ENCODE measurements around the gene FGFR3. TPM values are rescaled to one million over a fixed set of nuclear protein-coding genes. Genes with fewer than 3 reads are reported as not detected.

FGFR3 gene
- total RNA-seq, 2 experiments from 2014 or later, result not detected

DNA sequence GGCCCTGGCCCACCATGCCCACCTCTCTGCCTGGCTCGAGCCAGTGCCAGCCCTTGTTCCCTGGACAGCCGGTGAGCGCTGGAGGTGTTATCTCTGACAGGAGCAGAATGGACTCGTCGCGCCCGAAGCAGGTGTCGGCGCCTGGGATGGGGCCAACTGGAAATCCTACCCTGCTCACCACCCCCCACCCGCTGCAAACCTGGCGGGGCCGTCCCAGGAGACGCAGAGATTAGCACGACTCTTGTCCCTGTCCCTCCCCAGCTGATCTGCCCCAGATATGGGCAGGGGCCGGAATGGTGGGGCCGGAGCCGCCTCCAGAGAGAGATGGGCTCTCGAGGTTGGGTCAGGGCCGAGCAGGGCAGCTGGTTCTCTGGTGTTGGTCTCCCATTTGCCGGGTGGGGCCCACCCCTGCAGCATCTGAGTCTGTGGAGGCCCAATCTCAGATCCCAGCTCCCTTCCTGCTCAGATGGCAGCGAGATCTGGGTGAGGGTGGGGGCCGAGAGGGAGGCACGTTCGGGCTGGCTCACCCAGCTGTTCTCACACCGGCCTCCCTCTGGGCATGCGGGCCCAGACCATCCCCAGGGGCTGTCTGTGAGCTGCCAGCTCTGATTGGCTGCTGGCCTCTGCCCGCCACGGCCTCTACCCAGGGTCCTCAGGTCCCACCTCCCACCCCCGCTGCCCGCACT, 20.1 kb upstream of the FGFR3 start:
- peaks cover 7% of the 10 kb centered on the region for H3K27me3 Mint-ChIP-seq
- no peak overlapping the region for H3K27ac Mint-ChIP-seq
- H3K9me3 Mint-ChIP-seq, result no peaks in the 10 kb centered on the region
- no peaks in the 10 kb centered on the region for H3K36me3 Mint-ChIP-seq
- no peak for DNase-seq
- no peak overlapping the region for H3K4me3 Mint-ChIP-seq
- peaks cover 2% of the 10 kb centered on the region for H3K4me1 Mint-ChIP-seq

DNA sequence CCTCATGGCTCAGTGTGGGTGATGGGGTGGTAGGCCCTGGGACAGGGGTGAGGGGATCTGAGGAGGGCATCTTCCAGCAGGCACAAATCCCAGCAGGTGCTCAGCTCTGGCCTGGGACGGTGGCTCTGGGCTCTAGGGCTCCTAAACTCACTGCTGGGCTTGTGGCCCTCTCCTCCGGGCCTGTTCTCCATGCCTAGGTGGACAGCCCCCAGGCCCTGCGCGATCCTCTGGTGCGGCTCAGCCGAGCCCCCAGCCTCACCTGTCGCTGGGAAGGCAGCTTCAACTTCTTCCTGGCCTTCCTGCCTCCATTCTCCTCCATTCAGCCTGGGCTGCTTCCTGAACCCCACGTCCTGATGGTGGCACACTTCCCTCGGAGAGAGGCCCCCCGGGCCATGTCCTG, 19.3 kb upstream of the FGFR3 start:
- no peak overlapping the region for H3K4me3 Mint-ChIP-seq
- H3K9me3 Mint-ChIP-seq, result no peaks in the 10 kb centered on the region

DNA sequence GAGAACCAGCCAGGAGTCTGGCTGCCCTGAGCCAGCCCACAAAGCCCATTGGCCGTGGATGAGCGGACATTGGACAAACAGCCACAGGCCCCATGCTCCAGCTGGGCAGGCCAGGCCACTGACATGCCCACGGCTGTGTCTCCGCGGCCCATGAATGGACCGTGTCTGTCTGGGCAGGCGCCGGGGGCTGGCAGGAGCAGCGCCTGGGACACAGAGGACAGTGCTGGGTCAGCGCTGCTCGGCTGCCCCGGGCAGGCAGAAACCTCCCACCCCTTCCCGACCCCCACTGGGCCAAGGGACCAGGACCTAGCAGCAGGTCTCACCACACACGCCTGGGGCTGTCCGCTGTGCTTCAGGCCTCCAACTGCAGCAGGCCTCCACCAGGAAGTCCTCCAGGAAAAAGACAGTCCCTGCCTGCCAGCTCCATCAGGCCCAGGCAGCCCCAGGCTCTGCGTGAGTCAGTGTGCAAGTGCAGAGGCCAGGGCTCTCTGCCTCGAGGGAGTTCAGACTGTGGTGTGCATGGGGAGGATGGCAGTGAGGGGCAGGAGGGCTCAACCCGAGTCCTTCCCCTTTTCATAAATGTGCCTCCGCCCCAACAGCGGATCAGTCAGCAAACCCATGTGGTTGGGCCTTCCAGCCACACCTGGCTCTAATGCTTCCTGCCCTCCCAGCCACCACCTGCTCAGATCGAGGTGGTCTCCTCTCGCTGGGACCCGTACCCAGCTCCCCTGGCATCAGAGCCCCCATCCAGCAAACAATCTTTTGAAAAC, 17.2 kb upstream of the FGFR3 start:
- Mint-ChIP-seq H3K4me1 (peaks cover 2% of the 10 kb centered on the region), H3K27ac (no peak overlapping the region), H3K4me3 (no peak overlapping the region), H3K9me3 (no peaks in the 10 kb centered on the region), H3K36me3 (no peaks in the 10 kb centered on the region), H3K27me3 (no peaks in the 10 kb centered on the region)
- DNase-seq, result no peak

More for the DNA sequence above, 19.3 kb upstream of the FGFR3 start:
- DNase-seq, result no peak
- Mint-ChIP-seq H3K4me1 (peaks cover 2% of the 10 kb centered on the region), H3K27ac (no peak overlapping the region), H3K27me3 (no peaks in the 10 kb centered on the region), H3K36me3 (no peaks in the 10 kb centered on the region)

DNA sequence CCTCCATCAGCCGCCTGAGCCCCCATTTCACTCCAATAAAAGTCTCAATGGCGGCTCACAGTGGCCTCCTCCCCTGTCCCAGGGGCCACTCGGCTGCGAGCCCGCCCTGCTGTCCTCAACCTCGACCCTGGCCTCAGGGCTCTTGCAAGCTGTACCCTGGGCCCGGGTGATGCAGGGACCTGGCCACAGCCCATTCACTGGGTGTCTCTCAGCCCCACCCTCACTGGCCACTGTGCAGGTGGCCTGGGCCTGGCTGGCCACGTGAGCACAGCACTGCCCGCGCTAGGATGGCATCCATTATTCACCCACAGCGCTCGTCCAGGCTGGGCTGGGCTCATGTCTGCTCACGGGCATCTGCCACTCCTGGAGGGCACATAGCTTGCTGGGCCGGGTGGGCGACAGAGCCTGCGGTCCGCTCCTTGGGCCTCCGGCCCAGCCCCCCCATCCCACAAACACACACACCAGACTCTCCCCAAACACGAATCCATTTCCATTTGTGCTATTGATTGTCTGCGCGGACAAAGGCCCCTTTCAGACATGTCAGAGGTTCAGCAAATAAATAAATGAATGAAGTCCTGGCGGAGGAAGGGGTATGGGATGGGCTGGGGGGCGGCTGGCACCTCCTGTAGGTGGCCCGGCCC, 16.5 kb upstream of the FGFR3 start:
- no peak for DNase-seq
- no peaks in the 10 kb centered on the region for H3K9me3 Mint-ChIP-seq
- no peaks in the 10 kb centered on the region for H3K27me3 Mint-ChIP-seq
- peaks cover 2% of the 10 kb centered on the region for H3K4me1 Mint-ChIP-seq
- H3K36me3 Mint-ChIP-seq, result no peaks in the 10 kb centered on the region
- no peak overlapping the region for H3K27ac Mint-ChIP-seq
- no peak overlapping the region for H3K4me3 Mint-ChIP-seq

DNA sequence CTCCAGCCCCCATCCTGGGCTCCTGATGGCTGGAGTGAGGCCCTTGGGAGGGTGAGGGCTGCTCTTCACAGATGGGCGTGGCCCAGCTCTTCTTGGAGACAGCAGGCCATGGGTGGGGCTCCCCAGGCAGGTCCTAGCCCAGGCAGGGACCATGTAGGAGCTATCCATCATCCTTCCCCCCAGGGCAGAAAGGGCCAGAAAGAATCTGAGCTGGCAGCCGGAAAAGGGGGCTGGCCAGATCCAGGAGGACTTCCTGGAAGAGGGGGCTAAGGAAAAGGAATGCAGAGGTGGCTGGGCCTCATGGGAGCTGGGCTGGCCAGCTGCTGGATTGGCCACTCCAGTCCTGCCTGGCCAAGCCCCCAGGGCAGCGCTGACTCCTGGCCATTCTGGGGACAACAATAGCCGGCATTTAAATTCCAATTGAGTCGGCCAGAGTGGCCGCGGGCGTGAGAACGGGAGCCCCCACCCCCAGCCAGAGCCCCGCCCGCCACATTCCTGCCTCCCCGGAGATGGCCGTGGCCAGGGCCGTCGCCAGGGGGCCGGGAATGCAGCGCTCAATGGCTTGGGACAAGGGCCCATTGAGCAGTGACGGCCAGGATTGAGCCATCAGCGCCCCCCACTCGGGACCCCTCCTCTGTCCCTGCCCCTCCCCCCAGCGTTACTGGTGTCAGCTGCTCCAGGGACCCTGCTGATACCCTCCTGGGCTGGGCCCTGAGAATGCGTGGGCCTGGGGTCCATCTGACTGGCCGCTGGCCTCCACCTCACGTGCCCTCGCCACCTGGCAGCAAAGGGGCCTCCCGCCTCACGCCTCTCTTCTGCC, 15.1 kb upstream of the FGFR3 start:
- Mint-ChIP-seq H3K27ac (no peak overlapping the region), H3K36me3 (no peaks in the 10 kb centered on the region), H3K4me3 (no peak overlapping the region), H3K4me1 (no peaks in the 10 kb centered on the region), H3K27me3 (no peaks in the 10 kb centered on the region), H3K9me3 (no peaks in the 10 kb centered on the region)
- no peak for DNase-seq

DNA sequence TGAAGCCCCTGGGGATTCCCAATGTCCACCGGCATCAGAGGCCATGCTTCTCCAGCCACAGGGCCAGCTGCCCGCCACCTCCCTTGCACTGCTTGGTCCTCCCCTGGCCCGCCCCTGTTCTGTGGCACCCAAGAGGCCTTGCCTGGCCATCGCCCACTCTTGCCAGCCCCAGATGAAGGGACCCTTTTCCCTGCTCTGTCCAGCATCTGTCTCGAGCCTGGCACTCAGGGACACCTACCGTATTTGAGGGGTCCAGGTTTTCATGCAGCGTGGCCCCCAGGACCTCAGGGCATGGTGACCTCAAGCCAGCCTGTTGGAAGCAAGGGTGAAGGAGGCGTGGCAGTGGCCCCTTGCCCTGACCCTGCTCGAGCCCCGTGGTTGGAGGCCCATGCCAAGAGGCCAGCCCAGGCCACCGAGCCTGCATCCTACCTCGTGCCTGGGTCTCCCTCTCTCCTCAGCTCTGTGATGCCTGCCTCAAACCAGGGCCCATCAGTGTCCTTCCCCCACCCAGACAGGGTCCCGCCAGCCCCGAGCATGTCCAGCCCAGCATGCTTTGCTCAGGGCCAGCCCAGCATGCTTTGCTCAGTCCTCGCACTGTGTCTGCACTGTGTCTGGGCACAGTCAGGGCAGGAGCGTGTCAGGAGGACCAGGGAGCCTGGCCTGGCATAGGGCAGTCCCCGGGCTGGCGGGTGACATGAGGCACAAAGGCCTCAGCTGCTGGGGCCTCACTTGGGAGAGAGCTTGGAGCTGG, 14.3 kb upstream of the FGFR3 start:
- no peak overlapping the region for H3K4me3 Mint-ChIP-seq
- H3K27ac Mint-ChIP-seq, result no peak overlapping the region
- no peaks in the 10 kb centered on the region for H3K4me1 Mint-ChIP-seq
- H3K9me3 Mint-ChIP-seq, result no peaks in the 10 kb centered on the region
- H3K27me3 Mint-ChIP-seq, result no peaks in the 10 kb centered on the region
- no peaks in the 10 kb centered on the region for H3K36me3 Mint-ChIP-seq
- DNase-seq, result no peak

DNA sequence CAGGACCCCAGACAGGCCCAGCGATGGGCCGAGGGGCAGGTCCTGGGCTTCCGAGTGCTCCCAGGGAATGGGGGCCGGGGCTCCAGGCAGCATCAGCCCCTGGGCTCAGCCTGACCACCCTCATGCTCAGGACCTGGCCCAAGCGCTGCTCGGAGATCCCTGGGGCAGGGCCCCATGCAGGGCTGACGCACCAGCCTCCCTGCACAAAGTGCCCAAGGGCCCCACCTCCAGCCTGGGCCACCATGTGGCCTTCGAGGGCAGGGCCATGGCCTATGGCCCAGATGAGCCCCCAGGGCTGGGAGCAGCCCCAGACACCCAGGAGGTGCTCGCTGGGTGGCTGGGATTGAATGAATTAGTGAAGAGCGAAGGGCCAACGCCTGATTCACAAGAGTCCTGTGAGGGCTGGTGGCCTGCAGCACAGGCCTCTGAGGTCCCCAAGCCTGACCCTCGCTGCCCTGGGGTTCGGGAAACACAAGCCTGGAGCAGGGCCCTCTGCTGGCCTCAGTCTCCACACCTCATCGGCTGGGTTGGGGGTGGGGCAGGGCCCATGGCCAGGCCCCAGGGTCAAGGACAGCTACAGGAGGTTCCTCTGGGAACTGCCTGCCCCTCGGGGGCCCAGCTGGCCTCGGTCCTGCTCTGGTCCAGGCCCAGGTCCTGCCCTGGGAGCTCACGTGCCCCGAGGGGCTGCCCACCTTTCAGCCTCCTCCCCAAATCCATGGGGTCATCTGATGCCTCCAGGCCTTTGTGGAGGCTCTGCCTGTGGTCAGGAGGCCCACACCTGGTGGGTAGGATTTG, 13.3 kb upstream of the FGFR3 start:
- Mint-ChIP-seq H3K36me3 (no peaks in the 10 kb centered on the region), H3K4me1 (no peaks in the 10 kb centered on the region), H3K9me3 (no peaks in the 10 kb centered on the region), H3K4me3 (no peak overlapping the region), H3K27me3 (no peaks in the 10 kb centered on the region), H3K27ac (no peak overlapping the region)
- no peak for DNase-seq

DNA sequence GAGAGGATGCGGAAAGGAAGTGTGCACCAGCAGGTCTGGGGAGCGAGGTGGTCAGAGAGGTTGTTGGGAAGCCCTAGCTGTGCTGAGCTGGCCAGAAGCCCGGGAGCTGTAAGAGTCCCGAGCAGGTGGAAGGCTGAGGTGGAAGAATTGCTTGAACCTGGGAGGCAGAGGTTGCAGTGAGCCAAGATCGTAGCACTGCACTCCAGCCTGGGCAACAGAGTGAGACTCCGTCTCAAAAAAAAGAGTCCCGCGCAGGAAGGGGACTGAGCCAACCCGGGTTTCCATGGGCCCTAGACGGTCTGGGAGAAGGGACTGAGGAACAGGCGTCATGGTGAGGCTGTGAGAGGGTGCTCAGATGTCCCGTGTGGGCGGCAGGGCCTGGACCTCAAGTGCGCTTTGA, 12.7 kb upstream of the FGFR3 start:
- H3K9me3 Mint-ChIP-seq, result no peaks in the 10 kb centered on the region
- H3K4me1 Mint-ChIP-seq, result no peaks in the 10 kb centered on the region

DNA sequence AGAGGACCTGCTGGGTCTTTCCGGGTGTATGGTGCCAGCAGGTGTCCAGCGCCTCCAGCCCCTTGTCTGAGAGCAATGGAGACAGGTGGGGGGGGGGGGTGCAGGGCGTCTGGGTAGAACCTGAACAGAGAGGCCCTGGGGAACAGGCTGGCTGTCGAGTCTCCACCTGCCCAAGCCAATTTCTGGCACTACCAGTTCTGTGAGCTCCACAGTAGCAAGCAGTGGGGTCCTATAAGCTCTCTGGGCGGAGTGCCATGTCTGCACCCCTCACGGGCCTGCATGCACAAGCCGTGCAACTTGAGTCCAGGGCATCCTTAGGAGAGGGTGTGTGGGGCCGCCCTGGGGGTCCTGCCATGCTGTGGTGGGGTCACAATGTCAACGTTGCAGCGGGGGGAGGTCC, 10.1 kb upstream of the FGFR3 start:
- H3K4me1 Mint-ChIP-seq, result no peaks in the 10 kb centered on the region
- H3K4me3 Mint-ChIP-seq, result no peak overlapping the region
- H3K36me3 Mint-ChIP-seq, result no peaks in the 10 kb centered on the region
- no peaks in the 10 kb centered on the region for H3K27me3 Mint-ChIP-seq
- no peak for DNase-seq
- no peaks in the 10 kb centered on the region for H3K9me3 Mint-ChIP-seq
- H3K27ac Mint-ChIP-seq, result no peak overlapping the region

More for the DNA sequence above, 12.7 kb upstream of the FGFR3 start:
- no peaks in the 10 kb centered on the region for H3K36me3 Mint-ChIP-seq
- no peaks in the 10 kb centered on the region for H3K27me3 Mint-ChIP-seq
- no peak for DNase-seq
- H3K4me3 Mint-ChIP-seq, result no peak overlapping the region
- no peak overlapping the region for H3K27ac Mint-ChIP-seq

DNA sequence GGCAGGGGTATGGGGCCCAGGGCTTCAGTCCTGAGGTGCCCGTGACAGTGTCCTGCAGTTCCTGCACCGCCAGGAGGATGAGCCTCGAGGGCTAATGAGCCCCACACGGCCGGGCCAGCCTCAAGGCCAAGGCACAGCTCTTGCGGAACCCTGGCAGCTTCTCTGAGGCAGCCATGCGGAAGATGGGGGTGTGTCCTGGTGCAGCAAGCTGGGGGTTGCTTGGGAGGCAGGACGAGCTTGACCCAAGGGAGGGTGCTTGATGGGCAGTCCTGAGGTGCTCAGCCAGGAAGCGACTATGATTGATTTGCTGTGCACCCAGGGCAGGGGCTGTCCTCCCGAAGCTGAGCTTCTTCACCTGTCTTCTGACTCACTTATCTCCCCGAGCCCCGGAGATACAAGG, 9.1 kb upstream of the FGFR3 start:
- no peaks in the 10 kb centered on the region for H3K36me3 Mint-ChIP-seq
- no peak overlapping the region for H3K27ac Mint-ChIP-seq
- H3K27me3 Mint-ChIP-seq, result no peaks in the 10 kb centered on the region
- DNase-seq, result no peak
- no peaks in the 10 kb centered on the region for H3K4me1 Mint-ChIP-seq
- no peaks in the 10 kb centered on the region for H3K9me3 Mint-ChIP-seq
- no peak overlapping the region for H3K4me3 Mint-ChIP-seq

DNA sequence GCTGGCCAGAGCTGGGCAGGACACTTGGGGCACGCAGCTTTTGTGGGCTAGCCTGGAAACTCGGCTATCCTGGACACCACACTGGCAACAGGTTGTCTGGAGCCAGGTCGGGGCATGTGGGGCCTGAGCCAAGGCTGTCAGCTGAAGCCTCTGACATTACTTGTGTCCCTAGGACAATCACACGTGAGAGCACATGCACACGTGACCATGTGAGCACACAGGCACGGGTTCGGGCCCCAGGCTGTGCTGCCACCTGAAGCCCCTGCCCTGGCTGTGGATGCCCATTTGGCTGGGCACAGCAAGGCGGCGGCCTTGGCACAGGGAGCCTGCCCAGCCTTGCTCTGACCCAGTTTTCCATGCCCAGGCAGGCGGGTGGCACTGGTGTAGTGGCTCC, 8.7 kb upstream of the FGFR3 start:
- H3K4me1 Mint-ChIP-seq, result no peaks in the 10 kb centered on the region
- DNase-seq, result no peak
- H3K27ac Mint-ChIP-seq, result no peak overlapping the region
- no peak overlapping the region for H3K4me3 Mint-ChIP-seq
- no peaks in the 10 kb centered on the region for H3K9me3 Mint-ChIP-seq
- H3K36me3 Mint-ChIP-seq, result no peaks in the 10 kb centered on the region
- H3K27me3 Mint-ChIP-seq, result no peaks in the 10 kb centered on the region

DNA sequence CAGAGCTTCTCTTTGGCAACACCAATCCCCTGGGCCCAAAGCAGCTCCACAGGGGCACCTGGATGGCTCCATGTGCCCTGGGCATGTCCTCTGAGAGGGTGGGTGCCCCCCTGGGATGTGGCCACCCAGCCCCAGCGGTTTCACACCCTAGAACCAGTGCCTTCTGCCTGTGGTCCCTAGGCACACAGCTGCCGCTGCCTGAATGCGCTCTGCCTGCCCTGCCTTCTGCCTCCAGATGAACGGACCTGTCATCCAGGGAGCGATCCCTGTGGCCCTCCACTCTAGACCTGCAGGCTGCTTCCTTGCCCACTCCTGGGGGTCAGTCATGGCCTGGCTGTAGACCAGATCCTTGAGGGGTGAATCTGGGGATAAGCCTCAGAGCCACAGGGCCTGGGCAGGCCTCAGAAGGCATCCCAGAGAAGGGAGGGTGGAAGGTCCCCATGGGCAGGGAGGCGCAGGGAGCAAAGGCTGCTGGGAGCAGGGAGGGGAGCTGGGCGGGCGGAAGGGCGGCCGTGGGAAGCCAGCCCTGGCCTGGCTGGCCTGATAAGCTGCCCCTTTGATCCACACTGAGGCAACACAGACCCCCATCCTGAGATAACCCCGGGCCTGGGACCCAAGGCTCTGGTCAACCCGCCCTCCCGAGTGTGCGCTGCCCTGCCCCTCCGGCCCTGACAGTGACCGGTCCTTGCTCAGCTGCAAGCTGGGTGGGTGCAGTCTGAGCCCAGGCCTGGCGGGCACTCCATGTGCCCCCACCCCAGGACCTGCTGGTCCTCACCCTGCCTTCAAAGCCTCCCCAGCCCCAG, 8.1 kb upstream of the FGFR3 start:
- H3K27ac Mint-ChIP-seq, result no peak overlapping the region
- H3K4me1 Mint-ChIP-seq, result no peaks in the 10 kb centered on the region
- no peak overlapping the region for H3K4me3 Mint-ChIP-seq
- no peaks in the 10 kb centered on the region for H3K36me3 Mint-ChIP-seq
- H3K27me3 Mint-ChIP-seq, result no peaks in the 10 kb centered on the region
- DNase-seq, result no peak
- H3K9me3 Mint-ChIP-seq, result no peaks in the 10 kb centered on the region

DNA sequence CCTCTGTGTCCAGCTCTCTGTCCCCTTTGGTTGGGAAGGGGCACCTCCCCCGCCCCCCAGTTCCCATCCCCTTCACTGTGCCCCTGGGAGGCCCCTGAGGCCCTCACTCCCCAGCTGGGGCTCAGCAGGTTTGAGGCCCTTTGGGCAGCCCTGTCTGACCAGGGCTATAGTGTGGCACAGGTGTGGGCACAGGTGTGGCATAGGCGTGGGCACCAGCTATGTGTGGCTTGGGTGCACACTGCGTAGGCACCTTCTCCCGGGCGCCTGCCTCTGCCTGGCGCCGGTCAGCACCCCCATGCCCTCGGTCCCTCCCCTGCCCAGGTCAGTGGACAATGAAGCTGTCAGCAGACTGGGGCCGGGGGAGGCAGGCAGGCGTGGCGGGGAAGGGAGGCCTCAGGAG, 7.5 kb upstream of the FGFR3 start:
- no peaks in the 10 kb centered on the region for H3K27me3 Mint-ChIP-seq
- H3K4me1 Mint-ChIP-seq, result no peaks in the 10 kb centered on the region
- H3K36me3 Mint-ChIP-seq, result no peaks in the 10 kb centered on the region
- H3K4me3 Mint-ChIP-seq, result no peak overlapping the region
- H3K27ac Mint-ChIP-seq, result no peak overlapping the region
- H3K9me3 Mint-ChIP-seq, result no peaks in the 10 kb centered on the region
- DNase-seq, result no peak
